T-helper 2 cell (primary cell): Measurements from ENCODE around the gene IFIH1.

ENCODE experiments used
- DNase-seq, 5 experiments: peaks; one replicate each; pipeline versions ENCODE4 v3.0.0 to v3.0.0-alpha.2; 2012 to 2022
- total RNA-seq, 2 donors: gene quantifications; one replicate each; lab custom pipeline; 2026; lab: John Stamatoyannopoulos, UW

Gene IFIH1
- 50.2 to 56.0 reads per million in 2 donors for total RNA-seq

DNA sequence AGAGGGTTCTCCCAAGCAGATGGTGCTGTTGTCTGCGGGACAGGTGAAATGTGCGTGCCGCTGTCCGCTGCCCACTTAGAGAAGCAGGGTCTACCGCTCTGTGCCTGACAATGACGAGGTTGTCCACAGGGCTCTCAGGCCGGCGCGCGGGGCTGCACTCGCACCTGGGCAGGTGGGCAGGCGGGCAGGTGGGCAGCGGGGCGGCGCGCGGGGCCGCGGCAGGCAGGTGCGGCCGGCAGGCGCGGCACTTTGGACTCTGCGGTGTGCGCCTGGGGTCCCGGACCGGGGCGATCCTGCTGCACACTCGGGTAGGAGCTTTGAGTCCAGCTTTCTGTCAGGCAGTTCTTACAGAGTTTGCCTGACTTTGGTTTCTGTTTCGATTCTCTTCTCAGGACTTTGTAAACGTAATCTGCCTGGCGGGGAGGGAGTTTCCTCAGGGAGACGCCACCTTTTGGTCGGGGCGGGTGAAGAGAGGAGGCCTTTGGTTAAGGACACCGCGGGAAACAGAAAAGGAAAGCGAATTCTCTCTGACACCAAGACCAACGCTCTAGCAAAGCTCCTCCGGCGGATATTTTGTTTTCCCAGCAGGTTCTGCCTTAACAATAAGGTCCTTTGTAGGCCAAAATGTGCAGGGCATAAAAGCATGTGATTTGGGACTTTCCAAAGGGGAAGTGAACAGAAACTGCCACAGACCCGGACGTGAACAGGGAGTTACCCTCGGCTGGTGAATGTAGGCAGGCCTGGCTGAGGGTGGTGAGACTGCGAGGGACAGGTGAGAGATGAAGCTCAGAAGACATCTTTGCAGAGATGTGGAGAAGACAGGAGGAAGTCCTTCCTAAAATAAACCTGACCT lies at the start of gene IFIH1:
IFIH1 (minus strand) TSS at position 357 of the 853 bp plus-strand sequence. CDS start 377 bp downstream, outside the sequence.
- peak; percentile 48 to 87 (median 70) for DNase-seq

GRCh38 chr2:162365392-162365791 lies 46.9 kb upstream of the IFIH1 start:
- DNase-seq = no peak

DNA sequence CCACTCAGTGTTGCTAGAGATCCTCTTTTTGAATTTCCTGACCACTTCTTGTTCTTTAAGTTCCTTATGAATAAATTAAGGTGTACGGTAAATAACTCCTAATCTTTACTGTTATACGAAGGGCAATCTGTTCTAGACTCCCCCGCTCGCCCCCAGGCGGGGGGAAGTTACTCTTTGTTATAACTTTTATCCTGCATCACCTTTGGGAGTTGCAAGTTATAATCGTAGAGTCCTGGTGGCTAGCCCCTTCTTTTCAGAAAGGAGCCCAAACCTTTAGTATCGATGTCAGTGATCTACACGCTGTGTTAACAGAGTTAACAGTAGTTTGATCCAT lies 26.1 kb upstream of the IFIH1 start:
- DNase-seq = no peak

- DNase-seq = peak; percentile 93 to 99 (median 96)
These were observed 25.5 kb upstream of the IFIH1 start, which contains the start of gene GCA for GRCh38 chr2:162343824-162344616. Gene GCA, plus strand, starts transcription at chr2:162344132. Its CDS starts 117 bp downstream, at chr2:162344249.

DNA sequence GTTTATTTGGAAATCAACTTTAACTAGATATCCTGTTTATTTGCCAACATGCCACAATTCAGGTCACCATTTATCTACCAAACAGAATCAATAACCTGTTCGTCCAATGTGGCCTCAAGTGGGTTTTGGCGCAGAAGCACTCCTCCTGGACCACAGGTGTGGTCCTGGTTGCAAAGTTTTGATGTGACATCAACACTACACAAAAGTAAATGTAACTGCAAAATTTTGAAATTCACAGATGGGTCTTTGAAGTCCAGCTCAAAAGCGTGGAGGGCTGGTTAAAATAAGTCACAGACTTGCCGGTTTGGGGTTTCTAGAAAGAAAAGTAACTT lies 25.0 kb upstream of the IFIH1 start:
- DNase-seq = no peak

DNA sequence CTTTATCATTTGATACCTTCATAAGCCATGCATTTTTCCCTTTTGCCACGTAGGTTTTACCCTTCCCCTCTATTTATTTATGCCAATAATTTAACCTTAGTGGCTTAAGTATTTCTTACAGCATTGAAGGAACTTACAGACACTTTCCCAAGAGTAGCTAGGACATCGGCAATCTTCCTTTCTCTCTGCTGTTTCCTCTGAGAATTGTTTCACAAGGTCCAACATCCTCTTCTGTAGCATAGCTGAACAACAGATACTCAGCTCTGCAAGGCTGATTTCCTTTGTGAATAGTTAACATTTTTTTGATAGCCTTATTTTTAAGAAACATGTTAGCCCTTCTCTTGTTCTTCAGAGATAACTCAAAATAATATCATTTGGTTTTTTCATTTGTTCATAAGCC lies 24.4 kb upstream of the IFIH1 start:
- DNase-seq = no peak

DNA sequence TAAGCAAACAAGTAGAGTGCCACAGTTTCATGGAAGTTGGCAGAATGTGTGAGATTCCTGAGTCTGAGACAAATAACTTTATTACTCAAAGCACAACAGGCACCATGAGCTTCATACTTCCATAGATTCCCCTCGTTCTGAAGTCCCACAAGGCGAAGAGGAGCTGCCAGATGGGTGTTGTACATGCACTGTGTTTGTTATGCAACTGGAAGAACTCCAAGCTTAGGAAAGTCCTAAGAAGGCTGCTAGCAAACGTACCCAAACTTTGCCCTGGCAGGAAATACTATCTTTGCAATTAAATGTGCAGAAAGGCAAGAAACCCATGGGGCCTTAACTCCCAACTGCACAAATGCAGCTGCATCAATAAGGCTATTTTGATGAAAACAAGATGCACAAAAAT lies 23.8 kb upstream of the IFIH1 start:
- DNase-seq = no peak

DNA sequence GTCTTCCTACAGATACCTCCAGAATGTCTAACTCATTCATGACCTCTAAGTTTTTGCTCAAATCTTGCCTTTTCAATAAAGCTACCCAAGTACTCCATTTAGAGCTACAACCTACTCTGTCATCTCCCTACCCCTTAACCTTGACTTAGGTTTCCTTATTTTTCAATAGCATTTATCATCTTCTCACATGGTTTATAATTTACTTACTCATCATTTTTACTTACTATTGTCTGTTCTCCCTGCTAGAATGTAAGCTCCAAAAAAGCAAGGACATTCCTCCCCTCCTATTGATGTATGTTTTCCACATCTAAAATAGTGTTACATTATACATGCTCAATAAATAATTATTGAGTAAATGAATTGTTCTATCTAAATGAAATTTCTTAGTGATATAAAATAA lies 22.3 kb upstream of the IFIH1 start:
- no peak for DNase-seq

- no peak for DNase-seq
These were observed 19.4 kb upstream of the IFIH1 start for GRCh38 chr2:162337868-162338267.

GRCh38 chr2:162333968-162334367 lies 15.5 kb upstream of the IFIH1 start:
- DNase-seq = peak in 1 of 5 experiments; percentile 16

DNA sequence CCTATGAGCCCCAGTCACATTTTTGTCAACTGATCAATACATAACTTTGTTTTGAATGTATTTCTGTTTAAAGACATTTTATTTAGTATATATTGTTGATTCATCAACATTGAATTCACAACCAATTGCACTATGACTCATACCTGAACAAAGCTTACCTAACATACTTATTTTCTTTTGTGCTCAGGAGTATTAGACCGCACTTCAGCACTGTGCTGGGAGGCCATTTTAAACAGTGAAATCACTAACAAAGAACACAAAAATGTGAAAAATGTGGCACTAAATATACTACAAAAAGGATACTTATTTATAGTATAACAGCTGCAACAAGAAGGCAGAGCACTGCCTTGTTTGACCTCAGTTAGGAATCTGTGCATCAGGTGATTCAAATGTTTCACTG lies 12.4 kb upstream of the IFIH1 start:
- no peak for DNase-seq

DNA sequence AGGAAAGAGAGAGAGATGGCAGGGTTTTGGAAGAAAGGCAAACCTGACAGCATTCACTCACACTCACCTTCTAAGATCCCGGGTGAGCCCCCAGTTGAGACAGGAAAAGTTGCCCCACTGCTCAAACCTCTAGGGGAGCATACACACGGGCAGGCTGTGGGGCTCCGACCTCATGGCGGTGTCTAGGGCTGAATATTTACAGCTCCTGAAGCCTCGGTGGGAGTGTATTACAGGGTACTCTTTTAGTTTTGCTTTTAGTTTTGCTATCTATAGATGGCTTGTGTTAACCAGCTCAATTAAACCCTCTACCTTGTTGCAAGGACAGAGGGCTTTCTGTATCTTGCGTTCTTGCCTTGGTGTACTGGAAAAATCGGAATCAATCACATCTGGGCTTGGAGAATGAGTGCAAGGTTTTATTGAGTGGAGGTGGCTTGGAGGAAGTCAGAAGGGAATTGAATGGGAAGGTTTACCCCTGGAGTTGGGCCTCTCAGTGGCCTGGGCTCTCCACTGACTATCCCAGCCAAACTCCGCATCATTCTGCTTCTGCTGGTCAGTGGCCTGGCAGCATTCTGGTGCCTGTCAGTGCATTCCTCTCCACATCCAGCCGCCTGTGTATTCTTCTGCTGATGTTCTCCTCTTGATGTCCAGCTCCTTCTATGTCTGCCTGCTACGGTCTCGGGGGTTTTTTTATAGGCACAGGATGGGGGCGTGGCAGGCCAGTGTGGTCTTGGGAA lies 10.1 kb upstream of the IFIH1 start:
- DNase-seq = no peak

DNA sequence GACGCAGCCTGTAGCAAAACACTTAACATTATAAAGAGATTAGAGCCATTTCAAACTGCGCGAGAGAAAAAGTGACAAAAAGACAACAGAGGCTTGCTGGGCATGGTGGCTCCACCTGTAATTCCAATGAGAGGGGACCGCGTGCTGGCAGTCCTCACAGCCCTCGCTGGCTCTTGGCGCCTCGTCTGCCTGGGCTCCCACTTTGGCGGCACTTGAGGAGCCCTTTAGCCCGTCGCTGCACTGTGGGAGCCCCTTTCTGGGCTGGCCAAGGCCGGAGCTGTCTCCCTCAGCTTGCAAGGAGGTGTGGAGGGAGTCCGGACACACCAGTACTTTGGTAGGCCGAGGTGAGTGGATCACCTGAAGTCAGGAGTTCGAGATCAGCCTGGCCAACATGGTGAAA lies 9.3 kb upstream of the IFIH1 start:
- DNase-seq = no peak

DNA sequence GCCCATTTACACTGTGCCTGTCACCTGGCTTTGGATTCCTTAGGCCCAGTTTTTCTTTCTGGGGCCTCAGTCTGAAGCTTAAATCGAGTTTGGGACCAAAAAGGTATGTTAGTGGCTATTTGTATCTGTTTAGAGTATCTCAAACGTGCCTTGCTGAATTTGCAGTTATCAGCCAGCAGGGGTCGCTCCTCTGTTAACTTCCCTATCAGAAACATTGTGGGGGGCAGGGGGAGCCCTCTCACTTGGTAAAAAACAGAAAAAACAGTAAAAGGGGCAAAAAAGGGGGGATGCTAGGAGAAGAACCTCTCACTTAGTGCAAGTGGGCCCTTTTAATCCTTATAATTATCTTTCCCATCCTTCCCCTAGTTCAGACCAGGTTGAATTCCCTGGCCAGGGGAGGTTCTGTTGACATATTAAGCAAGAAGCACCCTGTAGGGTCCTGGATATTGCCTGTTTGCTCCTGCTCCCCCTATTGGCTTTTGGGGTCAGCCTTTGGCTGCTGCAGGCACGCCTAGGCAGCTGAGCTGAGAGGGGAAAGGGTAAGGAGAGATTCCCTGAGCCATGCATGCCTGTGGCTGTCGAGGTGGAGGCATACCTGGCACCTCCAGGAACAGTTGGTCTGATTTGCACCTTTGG lies 8.8 kb upstream of the IFIH1 start:
- DNase-seq = peak in 1 of 5 experiments; percentile 24

GRCh38 chr2:162324953-162325352 lies 6.5 kb upstream of the IFIH1 start:
- no peak for DNase-seq

GRCh38 chr2:162320864-162321517 lies 2.5 kb upstream of the IFIH1 start:
- no peak for DNase-seq

- DNase-seq = peak in 3 of 5 experiments; percentile 10 to 48 (median 13)
These were observed 590 bp downstream of the IFIH1 start for GRCh38 chr2:162317861-162318327.

DNA sequence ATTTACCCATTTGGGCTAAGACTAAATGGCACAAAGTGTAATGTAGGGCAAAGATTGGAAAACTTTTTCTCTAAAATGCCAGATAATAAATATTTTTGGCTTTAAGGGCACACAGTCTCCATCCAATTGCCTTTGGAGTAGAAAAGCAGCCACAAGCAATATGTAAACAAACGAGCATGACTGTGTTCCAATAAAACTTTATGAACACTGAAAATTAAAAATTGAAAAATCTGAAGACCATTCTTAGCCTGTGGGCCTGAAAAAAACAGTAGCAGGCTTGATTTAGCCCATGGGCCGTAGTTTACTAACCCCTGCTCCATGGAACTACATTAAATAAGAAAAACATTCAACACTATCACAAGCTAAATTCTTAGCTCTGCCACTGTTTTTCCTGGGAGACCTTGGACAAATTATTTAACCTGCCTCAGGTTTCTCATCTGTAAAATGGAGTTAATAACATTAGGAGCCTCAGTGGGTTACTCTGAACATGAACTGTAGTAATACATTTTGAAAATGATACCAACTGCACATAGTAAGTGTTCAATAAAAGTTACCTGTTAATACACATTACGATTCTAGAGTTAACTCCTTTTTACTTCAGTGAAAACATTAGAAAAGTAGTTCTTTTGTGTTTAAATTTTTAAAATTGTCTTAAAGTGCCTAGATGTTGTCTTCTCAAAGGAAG lies 1.3 kb downstream of the IFIH1 start:
- DNase-seq = peak in 1 of 5 experiments; percentile 16

- DNase-seq = no peak
These were observed 1.9 kb downstream of the IFIH1 start for GRCh38 chr2:162316590-162316989.

- no peak for DNase-seq
These were observed 2.5 kb downstream of the IFIH1 start for GRCh38 chr2:162315938-162316337.

- DNase-seq = no peak
These were observed 5.6 kb downstream of the IFIH1 start for GRCh38 chr2:162312853-162313252.
